Esophagus muscularis mucosa (tissue), 3 donors: ENCODE data around the gene GPATCH11.

Source experiments
- CTCF ChIP-seq, 3 experiments: fragments of 200-600 bp in 2 of 3; fragments of 450-650 bp in 1 of 3; sonication (generic) in 2 of 3; IDR thresholded peaks; one replicate each; pipeline ENCODE4 v1.5.1; 2017 to 2019; ENCODE audit warnings: antibody characterized with exemption in 3 of 3, mild to moderate bottlenecking in 2 of 3, moderate library complexity in 1 of 3
- POLR2A ChIP-seq: fragments of 450-650 bp; IDR thresholded peaks from one replicate; pipeline ENCODE4 v1.6.1; 2017; ENCODE audit warnings: antibody characterized with exemption, moderate library complexity, mild to moderate bottlenecking, low read depth
- POLR2AphosphoS5 ChIP-seq, 2 donors: sonication (generic); formaldehyde crosslinking; IDR thresholded peaks; one replicate each; pipeline ENCODE4 v1.6.1; 2017; ENCODE audit warnings: antibody characterized with exemption in 2 of 2

GRCh38 chr2:37080689-37081088 is 3.6 kb upstream of the GPATCH11 start:
- TF ChIP-seq CTCF (IDR thresholded peaks at IDR 0.05): no peak
- TF ChIP-seq POLR2AphosphoS5 (IDR thresholded peaks at IDR 0.05): no peak
- TF ChIP-seq POLR2A: no peak
